ENCODE measurements around the gene ECHDC1.

GRCh38 chr6:127266892-127267645, 76.3 kb downstream of the ECHDC1 start:
- TF ChIP-seq CTCF (IDR thresholded peaks at IDR 0.05) (no peak), POLR2A (IDR thresholded peaks at IDR 0.05) (no peak)
